Neural progenitor cell (in vitro differentiated cells): ENCODE measurements around the gene ZNF229. TPM values are rescaled to one million over a fixed set of nuclear protein-coding genes. Genes with fewer than 3 reads are reported as not detected.
"Not testable (repeated sequence)": the region's sequence is repeated elsewhere in the genome, so short reads cannot be mapped to it uniquely, and the experiment has no call there.

ENCODE experiments used
- DNase-seq: peaks from one replicate; pipeline ENCODE4 v3.0.0-alpha.2; 2016; ENCODE audit warnings: low spot score
- H2AFZ ChIP-seq: fragments of 200-600 bp; sonication (generic); replicated peaks from 2 replicates; pipeline ENCODE4 v1.6.1; 2016; ENCODE audit warnings: antibody characterized with exemption
- H3F3A ChIP-seq: fragments of 200-600 bp; sonication (generic); 2 replicates; pipeline ENCODE4 v1.6.1; 2016; ENCODE audit warnings: antibody characterized with exemption, low read depth
- H3K27ac ChIP-seq: fragments of 200-600 bp; sonication (generic); 2 replicates; pipeline ENCODE4 v1.5.1; 2016; ENCODE audit warnings: mild to moderate bottlenecking
- H3K27me3 ChIP-seq: fragments of 200-600 bp; sonication (generic); 2 replicates; pipeline ENCODE4 v1.6.1; 2016; ENCODE audit warnings: mild to moderate bottlenecking, moderate library complexity
- H3K36me3 ChIP-seq: fragments of 200-600 bp; sonication (generic); 2 replicates; pipeline ENCODE4 v1.5.1; 2016
- H3K4me1 ChIP-seq: fragments of 200-600 bp; sonication (generic); 2 replicates; pipeline ENCODE4 v1.6.1; 2016; ENCODE audit warnings: mixed run types
- H3K4me2 ChIP-seq: fragments of 200-600 bp; sonication (generic); 2 replicates; pipeline ENCODE4 v1.6.1; 2016
- H3K4me3 ChIP-seq: fragments of 200-600 bp; sonication (generic); 2 replicates; pipeline ENCODE4 v1.5.1; 2016
- H3K79me2 ChIP-seq: fragments of 200-600 bp; sonication (generic); 2 replicates; pipeline ENCODE4 v1.6.1; 2016; ENCODE audit warnings: low read depth
- H3K9ac ChIP-seq: fragments of 200-600 bp; sonication (generic); 2 replicates; pipeline ENCODE4 v1.6.1; 2016
- H3K9me3 ChIP-seq: fragments of 200-600 bp; sonication (generic); 2 replicates; pipeline ENCODE4 v1.5.1; 2016; ENCODE audit warnings: low read depth
- H4K20me1 ChIP-seq: fragments of 200-600 bp; sonication (generic); 2 replicates; pipeline ENCODE4 v1.6.1; 2016; ENCODE audit warnings: low read depth
- H3K27ac Mint-ChIP-seq: 3 replicates; pipeline ENCODE4 v1.8.0; 2021; ENCODE audit warnings: mixed read lengths
- H3K27me3 Mint-ChIP-seq: 2 replicates; pipeline ENCODE4 v1.8.0; 2022; ENCODE audit warnings: low read depth, mild to moderate bottlenecking, inconsistent platforms, moderate library complexity, mixed read lengths; ENCODE audit not compliant: insufficient read depth
- H3K36me3 Mint-ChIP-seq: 3 replicates; pipeline ENCODE4 v1.8.0; 2021; ENCODE audit warnings: mixed read lengths
- H3K4me1 Mint-ChIP-seq: 3 replicates; pipeline ENCODE4 v1.8.0; 2021; ENCODE audit warnings: mixed read lengths
- H3K4me3 Mint-ChIP-seq: 3 replicates; pipeline ENCODE4 v1.8.0; 2021; ENCODE audit warnings: mild to moderate bottlenecking, moderate library complexity, mixed read lengths
- H3K9me3 Mint-ChIP-seq: 3 replicates; pipeline ENCODE4 v1.8.0; 2020; ENCODE audit warnings: mixed read lengths
- EZH2 ChIP-seq: fragments of 200-600 bp; sonication (generic); IDR thresholded peaks from 2 replicates; pipeline ENCODE4 v1.6.1; 2017; ENCODE audit warnings: antibody characterized with exemption, mild to moderate bottlenecking, moderate library complexity
- EZH2phosphoT487 ChIP-seq: fragments of 200-600 bp; sonication (generic); IDR thresholded peaks from 2 replicates; pipeline ENCODE4 v1.6.1; 2017; ENCODE audit warnings: antibody characterized with exemption
- total RNA-seq: library from RNA; depleted of rRNA; stranded (reverse); fragments of >200 nt; gene quantifications from 2 replicates; pipeline ENCODE4 v1.2.3, GENCODE V29; 2015; ENCODE audit warnings: low replicate concordance
- TF ChIP-seq, protein P1 (sequence below): fragments of 200-600 bp; sonication (generic); IDR thresholded peaks from 2 replicates; pipeline ENCODE4 v1.5.1; 2017; ENCODE audit warnings: antibody characterized with exemption, mild to moderate bottlenecking

The ZNF229 gene
- total RNA-seq, 1 donor from 2014 or later: 11.2 TPM

DNA sequence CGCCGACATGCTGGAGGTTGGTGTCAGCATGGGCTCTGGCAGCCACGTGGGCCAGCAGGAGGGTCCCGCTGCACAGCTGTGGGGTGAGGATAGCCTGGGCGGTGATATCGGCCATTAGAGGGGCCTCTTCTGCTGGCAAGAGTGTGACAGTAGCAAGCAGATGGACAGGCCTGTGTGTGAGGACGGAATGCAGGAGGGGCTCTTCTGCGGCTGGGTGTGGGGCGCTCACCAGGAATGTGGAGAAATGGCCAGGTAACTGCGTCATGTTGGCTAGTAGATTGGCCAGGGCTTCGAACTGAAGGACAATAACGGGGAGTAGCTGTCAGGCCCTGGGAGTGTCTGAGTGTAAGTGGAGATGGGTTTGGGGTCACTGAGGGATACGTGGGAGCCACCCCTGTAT lies 7.7 kb upstream of the ZNF229 start:
- H3K27ac Mint-ChIP-seq, H3K79me2 ChIP-seq, H3K27me3 ChIP-seq, H4K20me1 ChIP-seq, H3K27me3 Mint-ChIP-seq, H3K9ac ChIP-seq, H3K4me1 Mint-ChIP-seq, H3K9me3 ChIP-seq, H3K4me3 Mint-ChIP-seq, H3K36me3 ChIP-seq, H3K4me1 ChIP-seq, DNase-seq, H3F3A ChIP-seq, H3K4me3 ChIP-seq, H3K27ac ChIP-seq, H3K36me3 Mint-ChIP-seq, H2AFZ ChIP-seq, H3K4me2 ChIP-seq: not testable (repeated sequence)
- H3K9me3 Mint-ChIP-seq: peaks cover 45% of the 10 kb centered on the region

DNA sequence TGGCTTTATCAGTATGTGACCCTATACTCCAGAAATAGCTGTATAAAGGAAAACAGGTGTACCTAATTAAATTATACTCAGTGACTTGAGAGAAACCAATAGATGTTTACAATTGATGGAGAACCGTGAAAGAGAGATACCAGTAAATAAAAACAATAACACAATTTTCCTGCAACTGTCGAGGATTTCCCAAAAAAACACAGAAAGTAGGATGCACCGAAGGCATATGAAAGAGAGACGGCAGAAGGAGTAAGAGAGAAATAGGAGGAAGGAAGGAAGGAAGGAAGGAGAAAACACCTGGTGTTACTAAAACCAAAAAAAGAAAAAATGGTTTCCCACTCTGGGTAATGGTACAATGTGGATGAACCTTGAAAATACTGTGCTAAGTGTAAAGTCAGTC lies 6.8 kb upstream of the ZNF229 start:
- H3K9me3 Mint-ChIP-seq: peaks cover 48% of the 10 kb centered on the region
- no peak overlapping the region for H3K9ac ChIP-seq
- H3K27ac Mint-ChIP-seq: no peak overlapping the region

DNA sequence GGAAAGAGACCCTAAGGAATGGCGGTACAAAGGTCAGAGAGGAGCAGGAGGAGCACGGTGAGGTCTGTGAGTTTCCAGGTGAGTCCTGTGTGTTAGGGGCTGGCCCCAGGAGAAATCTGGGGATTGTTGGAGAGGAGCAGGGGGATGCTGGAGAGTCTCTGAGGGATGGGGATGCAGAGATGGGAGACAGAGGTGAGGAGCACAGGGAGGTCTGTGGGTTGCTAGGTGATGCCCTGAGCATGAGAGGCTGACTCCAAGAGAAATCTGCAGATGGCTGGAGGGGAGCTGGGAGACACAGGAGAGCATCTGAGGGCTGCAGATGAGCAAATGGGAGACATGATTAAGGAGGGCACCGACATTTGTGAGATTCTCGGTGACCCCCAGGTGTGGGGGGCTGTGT lies 4.1 kb upstream of the ZNF229 start:
- H3K27me3 ChIP-seq: no peaks in the 10 kb centered on the region
- H3K27ac Mint-ChIP-seq: no peak overlapping the region
- H3F3A ChIP-seq: no peaks in the 10 kb centered on the region
- no peak overlapping the region for H3K9ac ChIP-seq
- H2AFZ ChIP-seq: no peak overlapping the region
- H3K27me3 Mint-ChIP-seq: peaks cover 3% of the 10 kb centered on the region
- H4K20me1 ChIP-seq: no peaks in the 10 kb centered on the region
- TF ChIP-seq EZH2 (no peak), EZH2phosphoT487 (no peak)
- TF ChIP-seq, protein P1, sequence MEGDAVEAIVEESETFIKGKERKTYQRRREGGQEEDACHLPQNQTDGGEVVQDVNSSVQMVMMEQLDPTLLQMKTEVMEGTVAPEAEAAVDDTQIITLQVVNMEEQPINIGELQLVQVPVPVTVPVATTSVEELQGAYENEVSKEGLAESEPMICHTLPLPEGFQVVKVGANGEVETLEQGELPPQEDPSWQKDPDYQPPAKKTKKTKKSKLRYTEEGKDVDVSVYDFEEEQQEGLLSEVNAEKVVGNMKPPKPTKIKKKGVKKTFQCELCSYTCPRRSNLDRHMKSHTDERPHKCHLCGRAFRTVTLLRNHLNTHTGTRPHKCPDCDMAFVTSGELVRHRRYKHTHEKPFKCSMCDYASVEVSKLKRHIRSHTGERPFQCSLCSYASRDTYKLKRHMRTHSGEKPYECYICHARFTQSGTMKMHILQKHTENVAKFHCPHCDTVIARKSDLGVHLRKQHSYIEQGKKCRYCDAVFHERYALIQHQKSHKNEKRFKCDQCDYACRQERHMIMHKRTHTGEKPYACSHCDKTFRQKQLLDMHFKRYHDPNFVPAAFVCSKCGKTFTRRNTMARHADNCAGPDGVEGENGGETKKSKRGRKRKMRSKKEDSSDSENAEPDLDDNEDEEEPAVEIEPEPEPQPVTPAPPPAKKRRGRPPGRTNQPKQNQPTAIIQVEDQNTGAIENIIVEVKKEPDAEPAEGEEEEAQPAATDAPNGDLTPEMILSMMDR: no peak
- no peak overlapping the region for H3K4me3 Mint-ChIP-seq
- no peaks in the 10 kb centered on the region for H3K4me1 ChIP-seq
- DNase-seq: no peak
- H3K36me3 ChIP-seq: no peaks in the 10 kb centered on the region
- H3K36me3 Mint-ChIP-seq: no peaks in the 10 kb centered on the region
- no peaks in the 10 kb centered on the region for H3K4me1 Mint-ChIP-seq
- H3K4me2 ChIP-seq: no peak overlapping the region
- peaks cover 14% of the 10 kb centered on the region for H3K9me3 ChIP-seq
- peaks cover 53% of the 10 kb centered on the region for H3K9me3 Mint-ChIP-seq
- no peaks in the 10 kb centered on the region for H3K79me2 ChIP-seq
- no peak overlapping the region for H3K27ac ChIP-seq
- H3K4me3 ChIP-seq: no peak overlapping the region

More for the DNA sequence above, 6.8 kb upstream of the ZNF229 start:
- H3K36me3 ChIP-seq: no peaks in the 10 kb centered on the region
- H3K4me2 ChIP-seq: no peak overlapping the region
- Mint-ChIP-seq H3K4me1 (no peaks in the 10 kb centered on the region), H3K36me3 (no peaks in the 10 kb centered on the region), H3K4me3 (no peak overlapping the region), H3K27me3 (no peaks in the 10 kb centered on the region)
- H2AFZ ChIP-seq: no peak overlapping the region
- no peaks in the 10 kb centered on the region for H3K79me2 ChIP-seq
- no peak overlapping the region for H3K27ac ChIP-seq
- H3K4me3 ChIP-seq: no peak overlapping the region
- no peaks in the 10 kb centered on the region for H3F3A ChIP-seq
- no peaks in the 10 kb centered on the region for H3K4me1 ChIP-seq
- peaks cover under 1% of the 10 kb centered on the region for H3K9me3 ChIP-seq
- no peaks in the 10 kb centered on the region for H4K20me1 ChIP-seq
- DNase-seq: no peak
- TF ChIP-seq, protein P1: no peak
- TF ChIP-seq EZH2: no peak
- no peak for TF ChIP-seq EZH2phosphoT487
- H3K27me3 ChIP-seq: no peaks in the 10 kb centered on the region

DNA sequence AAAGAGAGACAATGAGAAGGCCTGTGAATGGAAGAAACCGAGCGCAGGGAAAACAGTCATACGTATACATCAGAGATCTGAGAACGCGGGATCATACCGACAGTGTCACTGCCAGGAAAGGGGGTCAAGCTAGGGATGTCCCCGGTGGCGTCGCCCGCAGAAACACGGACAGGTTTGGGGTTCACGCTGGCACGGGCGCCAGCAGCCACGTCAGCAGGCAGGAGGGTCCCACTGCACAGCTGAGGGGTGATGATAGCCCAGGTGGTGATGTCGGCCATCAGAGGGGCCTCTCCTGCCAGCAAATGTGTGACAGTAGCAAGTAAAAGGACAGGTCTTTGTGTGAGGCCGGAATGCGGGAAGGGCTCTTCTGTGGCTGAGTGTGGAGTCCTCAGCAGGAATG lies 3.4 kb upstream of the ZNF229 start:
- H3K4me3 Mint-ChIP-seq: no peak overlapping the region
- peaks cover 53% of the 10 kb centered on the region for H3K9me3 Mint-ChIP-seq
- H3K36me3 ChIP-seq: no peaks in the 10 kb centered on the region
- DNase-seq: no peak
- no peaks in the 10 kb centered on the region for H3K36me3 Mint-ChIP-seq
- no peak overlapping the region for H3K27ac ChIP-seq
- H3K4me1 ChIP-seq: no peaks in the 10 kb centered on the region
- H3F3A ChIP-seq: no peaks in the 10 kb centered on the region
- H3K9ac ChIP-seq: no peak overlapping the region
- TF ChIP-seq, protein P1: no peak
- TF ChIP-seq EZH2phosphoT487 (no peak), EZH2 (no peak)
- H3K27me3 ChIP-seq: no peaks in the 10 kb centered on the region
- no peak overlapping the region for H3K27ac Mint-ChIP-seq
- H3K9me3 ChIP-seq: peaks cover 14% of the 10 kb centered on the region
- no peaks in the 10 kb centered on the region for H3K79me2 ChIP-seq
- no peak overlapping the region for H3K4me3 ChIP-seq
- no peaks in the 10 kb centered on the region for H3K4me1 Mint-ChIP-seq
- H3K27me3 Mint-ChIP-seq: peaks cover 3% of the 10 kb centered on the region
- no peak overlapping the region for H2AFZ ChIP-seq
- H3K4me2 ChIP-seq: no peak overlapping the region
- H4K20me1 ChIP-seq: no peaks in the 10 kb centered on the region
